Transverse colon (tissue), 4 donors: ENCODE data around the gene PTPRR.

Experiments used
- POLR2A ChIP-seq: fragments of 450-650 bp; IDR thresholded peaks from one replicate; pipeline ENCODE4 v1.6.1; 2016; ENCODE audit warnings: antibody characterized with exemption, mild to moderate bottlenecking, moderate library complexity
- POLR2AphosphoS5 ChIP-seq, 3 donors: sonication (generic); formaldehyde crosslinking; IDR thresholded peaks; one replicate each; pipeline ENCODE4 v1.6.1; 2016; ENCODE audit warnings: antibody characterized with exemption in 3 of 3
- TF ChIP-seq, protein P1 (sequence below), 5 experiments: fragments of 200-600 bp in 3 of 5; fragments of 450-650 bp in 2 of 5; sonication (generic) in 3 of 5; IDR thresholded peaks; 1 replicate in 2 of 5; 2 replicates in 3 of 5; pipeline ENCODE4 v1.5.1; 2016 to 2017; ENCODE audit warnings: antibody characterized with exemption in 5 of 5, inconsistent platforms in 3 of 5, mild to moderate bottlenecking in 2 of 5, moderate library complexity in 1 of 5

DNA sequence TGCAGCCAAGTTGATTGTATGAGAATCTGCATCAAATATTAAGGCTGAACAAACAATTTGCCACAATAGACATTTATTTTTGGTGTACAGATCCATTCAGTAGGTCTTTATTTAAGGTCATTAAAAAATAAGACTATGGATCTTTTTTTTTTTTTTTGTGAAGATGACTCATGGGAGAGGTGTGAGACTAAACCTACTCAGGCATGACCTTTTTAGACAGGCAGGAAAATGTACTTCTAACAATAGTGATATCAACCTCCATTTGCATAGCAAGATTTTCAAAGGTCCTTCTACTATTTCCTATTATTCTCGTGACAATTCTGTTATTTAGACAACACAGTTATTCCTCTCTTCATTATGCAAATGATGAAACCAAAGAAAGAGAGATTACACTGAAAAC, 39.9 kb upstream of the PTPRR start:
- TF ChIP-seq, protein P1, sequence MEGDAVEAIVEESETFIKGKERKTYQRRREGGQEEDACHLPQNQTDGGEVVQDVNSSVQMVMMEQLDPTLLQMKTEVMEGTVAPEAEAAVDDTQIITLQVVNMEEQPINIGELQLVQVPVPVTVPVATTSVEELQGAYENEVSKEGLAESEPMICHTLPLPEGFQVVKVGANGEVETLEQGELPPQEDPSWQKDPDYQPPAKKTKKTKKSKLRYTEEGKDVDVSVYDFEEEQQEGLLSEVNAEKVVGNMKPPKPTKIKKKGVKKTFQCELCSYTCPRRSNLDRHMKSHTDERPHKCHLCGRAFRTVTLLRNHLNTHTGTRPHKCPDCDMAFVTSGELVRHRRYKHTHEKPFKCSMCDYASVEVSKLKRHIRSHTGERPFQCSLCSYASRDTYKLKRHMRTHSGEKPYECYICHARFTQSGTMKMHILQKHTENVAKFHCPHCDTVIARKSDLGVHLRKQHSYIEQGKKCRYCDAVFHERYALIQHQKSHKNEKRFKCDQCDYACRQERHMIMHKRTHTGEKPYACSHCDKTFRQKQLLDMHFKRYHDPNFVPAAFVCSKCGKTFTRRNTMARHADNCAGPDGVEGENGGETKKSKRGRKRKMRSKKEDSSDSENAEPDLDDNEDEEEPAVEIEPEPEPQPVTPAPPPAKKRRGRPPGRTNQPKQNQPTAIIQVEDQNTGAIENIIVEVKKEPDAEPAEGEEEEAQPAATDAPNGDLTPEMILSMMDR (IDR thresholded peaks at IDR 0.05), result no peak
- TF ChIP-seq POLR2AphosphoS5 (IDR thresholded peaks at IDR 0.05) (no peak), POLR2A (no peak)
